ENCODE results near the gene FBXL13. TPM values are rescaled to one million over a fixed set of nuclear protein-coding genes. Genes with fewer than 3 reads are reported as not detected.

Gene FBXL13
- total and polyA plus RNA-seq, 2 of the 8 experiments (the other 6 are each of a cell fraction or from before 2014, with no cell fraction given), result 1.2 to 2.8 TPM

DNA sequence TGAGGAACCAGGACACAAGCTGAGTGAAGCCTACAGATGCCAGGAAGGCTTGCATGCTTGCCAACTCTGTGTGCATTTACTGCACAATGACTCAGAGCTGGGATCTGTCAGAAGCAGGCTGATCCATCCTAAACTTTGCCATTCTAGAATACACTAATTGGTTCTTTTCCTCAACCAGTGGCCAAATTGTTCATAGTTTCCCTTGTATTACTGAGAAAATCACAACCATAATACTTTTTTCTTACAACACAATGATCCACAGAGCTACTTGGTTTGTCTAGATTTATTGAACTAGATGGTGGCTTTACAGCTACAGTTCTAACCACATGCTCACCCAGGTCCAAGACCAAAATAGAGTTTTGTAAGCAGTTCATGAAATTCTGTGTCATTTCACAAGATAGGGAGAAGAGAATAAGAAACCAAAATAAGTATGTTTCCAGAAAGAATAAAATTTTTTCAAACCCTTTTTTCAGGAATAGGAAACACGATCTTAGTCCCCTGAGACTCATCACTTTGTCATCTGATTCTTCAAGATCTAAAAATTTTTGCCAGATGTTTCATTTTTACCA is 182.8 kb downstream of the FBXL13 start:
- Histone ChIP-seq H3K9ac (replicated peaks in 1 of 4; ENCODE audit: extremely low read depth in 1 of 4, low read depth in 3 of 4, low read length in 3 of 4) (no peak overlapping the region), H3K27ac (ENCODE audit: low read depth, low read length) (no peak overlapping the region), H3K79me1 (ENCODE audit: low read depth, low read length) (no peaks in the 10 kb centered on the region), H3K27me3 (replicated peaks in 1 of 4; ENCODE audit: control insufficient read depth in 3 of 4, extremely low read depth in 1 of 4, insufficient read depth in 3 of 4, low read length in 3 of 4) (no peaks in the 10 kb centered on the region; a peak in 1 of 7 replicates), H2BK15ac (ENCODE audit: low read length) (no peak overlapping the region), H4K91ac (replicated peaks; ENCODE audit: insufficient read length, low read length) (no peak overlapping the region), H2BK5ac (ENCODE audit: low read depth, low read length) (no peak overlapping the region), H2AFZ (ENCODE audit: low read length) (no peak overlapping the region), H2AK5ac (ENCODE audit: low read depth, low read length) (no peak overlapping the region), H3K79me2 (ENCODE audit: control insufficient read depth in 1 of 2, insufficient read depth in 2 of 2, low read length in 2 of 2) (no peaks in the 10 kb centered on the region), H4K20me1 (replicated peaks in 1 of 2; ENCODE audit: control insufficient read depth in 1 of 2, insufficient read depth in 2 of 2, low read length in 2 of 2) (no peaks in the 10 kb centered on the region), H3K4ac (replicated peaks; ENCODE audit: insufficient read length, low read depth, low read length) (no peak overlapping the region), H2BK12ac (ENCODE audit: low read depth, low read length) (no peak overlapping the region), H3K4me3 (ENCODE audit: extremely low read depth in 1 of 4, insufficient read depth in 2 of 4, low read depth in 3 of 4, low read length in 4 of 4) (no peak overlapping the region), H3K18ac (ENCODE audit: extremely low read depth, low read length) (no peak overlapping the region), H2BK120ac (replicated peaks; ENCODE audit: low read depth, low read length) (no peak overlapping the region), H4K8ac (ENCODE audit: extremely low read depth, insufficient read depth, low read length) (no peak overlapping the region), H3K9me3 (ENCODE audit: insufficient read depth in 2 of 2, low read depth in 1 of 2, low read length in 1 of 2) (no peaks in the 10 kb centered on the region), H3K4me2 (ENCODE audit: insufficient read depth in 1 of 2, low read depth in 2 of 2, low read length in 2 of 2) (no peak overlapping the region), H3K36me3 (ENCODE audit: control insufficient read depth in 2 of 4, insufficient read depth in 4 of 4, low read length in 3 of 4) (no peaks in the 10 kb centered on the region), H3K4me1 (replicated peaks in 1 of 4; ENCODE audit: control insufficient read depth in 3 of 4, insufficient read depth in 4 of 4, low read length in 3 of 4) (no peaks in the 10 kb centered on the region), H3K23ac (ENCODE audit: insufficient read length) (no peak overlapping the region), H2BK20ac (ENCODE audit: low read length) (no peak overlapping the region), H3K56ac (replicated peaks; ENCODE audit: insufficient read length, low read depth, low read length) (no peak overlapping the region), H3K23me2 (ENCODE audit: low read depth, low read length) (no peaks in the 10 kb centered on the region), H4K5ac (ENCODE audit: insufficient read length, low read depth, low read length) (no peak overlapping the region), H3K14ac (ENCODE audit: insufficient read length) (no peak overlapping the region)
- ChIA-PET CTCF (ENCODE audit: partially characterized antibody) (interaction anchor here (0.6 kb wide), 1 partner anchor 505 kb away, joined by 4 read pairs; no protein-coding TSS in a partner anchor), POLR2A (ENCODE audit: partially characterized antibody) (no interaction called here)
- 76% methylated on average over 1 of the region's 1 CpG; no CpG with 5 or more reads in 1 of the 2 experiments for WGBS, 2 experiments (ENCODE audit: extremely low coverage in 1 of 2, insufficient coverage in 1 of 2, insufficient read length in 1 of 2, insufficient replicate concordance in 2 of 2, low coverage in 1 of 2, low lambda C conversion rate in 2 of 2, missing lambda C conversion rate in 1 of 2)
- TF ChIP-seq MAFK (IDR thresholded peaks at IDR 0.05; ENCODE audit: low read depth, low read length), result no peak
- TF ChIP-seq RNF2 (IDR thresholded peaks at IDR 0.05; ENCODE audit: borderline replicate concordance, low read depth, low read length, missing control alignments, poor library complexity, severe bottlenecking), result no peak
- no peak for TF ChIP-seq EGR1 (IDR thresholded peaks at IDR 0.05; ENCODE audit: borderline replicate concordance, low read depth, low read length)
- TF ChIP-seq NRF1 (IDR thresholded peaks at IDR 0.05; ENCODE audit: low read depth, low read length), result no peak
- no peak for TF ChIP-seq SAP30 (IDR thresholded peaks at IDR 0.05; ENCODE audit: insufficient read depth, insufficient replicate concordance, low read length)
- TF ChIP-seq SUZ12 (IDR thresholded peaks at IDR 0.05; ENCODE audit: low read length), result no peak
- DNase-seq (ENCODE audit: low read depth in 1 of 2, low spot score in 2 of 2) (no peak), FAIRE-seq (no peak)

Measured in H1 (cell line).